ENCODE data around the gene LRRC41. TPM values are rescaled to one million over a fixed set of nuclear protein-coding genes. Genes with fewer than 3 reads are reported as not detected.
A peak's percentile ranks its signal among the peaks of the same experiment; 100 is the strongest.

LRRC41 gene
- total and polyA plus RNA-seq, 2 of the 13 experiments (the other 11 are each of a cell fraction or from before 2014, with no cell fraction given), result 48.1 to 53.6 TPM

GRCh38 chr1:46302641-46303037, 777 bp downstream of the LRRC41 start (continued):
- TF ChIP-seq, protein P1, sequence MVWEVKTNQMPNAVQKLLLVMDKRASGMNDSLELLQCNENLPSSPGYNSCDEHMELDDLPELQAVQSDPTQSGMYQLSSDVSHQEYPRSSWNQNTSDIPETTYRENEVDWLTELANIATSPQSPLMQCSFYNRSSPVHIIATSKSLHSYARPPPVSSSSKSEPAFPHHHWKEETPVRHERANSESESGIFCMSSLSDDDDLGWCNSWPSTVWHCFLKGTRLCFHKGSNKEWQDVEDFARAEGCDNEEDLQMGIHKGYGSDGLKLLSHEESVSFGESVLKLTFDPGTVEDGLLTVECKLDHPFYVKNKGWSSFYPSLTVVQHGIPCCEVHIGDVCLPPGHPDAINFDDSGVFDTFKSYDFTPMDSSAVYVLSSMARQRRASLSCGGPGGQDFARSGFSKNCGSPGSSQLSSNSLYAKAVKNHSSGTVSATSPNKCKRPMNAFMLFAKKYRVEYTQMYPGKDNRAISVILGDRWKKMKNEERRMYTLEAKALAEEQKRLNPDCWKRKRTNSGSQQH (CRISPR knock-in tag; IDR thresholded peaks at IDR 0.05; ENCODE audit: low read depth), result no peak
- TF ChIP-seq ZNF883 (CRISPR knock-in tag; IDR thresholded peaks at IDR 0.05; ENCODE audit: not compliant biosample characterization), result peak; percentile 53
- peak; percentile 2; the same call in 1 of the 2 replicates for TF ChIP-seq ZNF687 (CRISPR knock-in tag; IDR thresholded peaks at IDR 0.05)
- TF ChIP-seq, protein P2, sequence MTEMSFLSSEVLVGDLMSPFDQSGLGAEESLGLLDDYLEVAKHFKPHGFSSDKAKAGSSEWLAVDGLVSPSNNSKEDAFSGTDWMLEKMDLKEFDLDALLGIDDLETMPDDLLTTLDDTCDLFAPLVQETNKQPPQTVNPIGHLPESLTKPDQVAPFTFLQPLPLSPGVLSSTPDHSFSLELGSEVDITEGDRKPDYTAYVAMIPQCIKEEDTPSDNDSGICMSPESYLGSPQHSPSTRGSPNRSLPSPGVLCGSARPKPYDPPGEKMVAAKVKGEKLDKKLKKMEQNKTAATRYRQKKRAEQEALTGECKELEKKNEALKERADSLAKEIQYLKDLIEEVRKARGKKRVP (CRISPR knock-in tag; IDR thresholded peaks at IDR 0.05), result no peak
- no peak for TF ChIP-seq POLR2AphosphoS5 (IDR thresholded peaks at IDR 0.05; ENCODE audit: low read depth, low read length)
- no peak for TF ChIP-seq HCFC1 (IDR thresholded peaks at IDR 0.05; ENCODE audit: low read depth, low read length)
- TF ChIP-seq, protein P3, sequence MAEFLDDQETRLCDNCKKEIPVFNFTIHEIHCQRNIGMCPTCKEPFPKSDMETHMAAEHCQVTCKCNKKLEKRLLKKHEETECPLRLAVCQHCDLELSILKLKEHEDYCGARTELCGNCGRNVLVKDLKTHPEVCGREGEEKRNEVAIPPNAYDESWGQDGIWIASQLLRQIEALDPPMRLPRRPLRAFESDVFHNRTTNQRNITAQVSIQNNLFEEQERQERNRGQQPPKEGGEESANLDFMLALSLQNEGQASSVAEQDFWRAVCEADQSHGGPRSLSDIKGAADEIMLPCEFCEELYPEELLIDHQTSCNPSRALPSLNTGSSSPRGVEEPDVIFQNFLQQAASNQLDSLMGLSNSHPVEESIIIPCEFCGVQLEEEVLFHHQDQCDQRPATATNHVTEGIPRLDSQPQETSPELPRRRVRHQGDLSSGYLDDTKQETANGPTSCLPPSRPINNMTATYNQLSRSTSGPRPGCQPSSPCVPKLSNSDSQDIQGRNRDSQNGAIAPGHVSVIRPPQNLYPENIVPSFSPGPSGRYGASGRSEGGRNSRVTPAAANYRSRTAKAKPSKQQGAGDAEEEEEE (CRISPR knock-in tag; IDR thresholded peaks at IDR 0.05; ENCODE audit: borderline replicate concordance), result no peak
- TF ChIP-seq JDP2 (CRISPR knock-in tag; IDR thresholded peaks at IDR 0.05; ENCODE audit: borderline replicate concordance), result no peak
- TF ChIP-seq HMGA1 (CRISPR knock-in tag; conservative IDR thresholded peaks at IDR 0.05), result no peak
- TF ChIP-seq ZNF766 (CRISPR knock-in tag; IDR thresholded peaks at IDR 0.05; ENCODE audit: borderline replicate concordance), result no peak
- no peak for TF ChIP-seq ZNF382 (CRISPR knock-in tag; IDR thresholded peaks at IDR 0.05; ENCODE audit: borderline replicate concordance)
- peak; percentile 80; the same call in 1 of the 2 replicates for TF ChIP-seq ZNF367 (CRISPR knock-in tag; IDR thresholded peaks at IDR 0.05; ENCODE audit: borderline replicate concordance)
- TF ChIP-seq, protein P4, sequence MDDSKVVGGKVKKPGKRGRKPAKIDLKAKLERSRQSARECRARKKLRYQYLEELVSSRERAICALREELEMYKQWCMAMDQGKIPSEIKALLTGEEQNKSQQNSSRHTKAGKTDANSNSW (CRISPR knock-in tag; IDR thresholded peaks at IDR 0.05; ENCODE audit: borderline replicate concordance), result no peak
- TF ChIP-seq MAF1 (CRISPR knock-in tag; IDR thresholded peaks at IDR 0.05; ENCODE audit: borderline replicate concordance), result 0 out of 2 replicates have a peak, but pooled peaks have one; percentile 1
- TF ChIP-seq ZNF703 (CRISPR knock-in tag; IDR thresholded peaks at IDR 0.05; ENCODE audit: borderline replicate concordance), result 0 out of 2 replicates have a peak, but pooled peaks have one; percentile 19
- TF ChIP-seq ZMAT3 (CRISPR knock-in tag; conservative IDR thresholded peaks at IDR 0.05), result 0 out of 2 replicates have a peak, but pooled peaks have one; percentile 54
- TF ChIP-seq ZNF550 (CRISPR knock-in tag; IDR thresholded peaks at IDR 0.05; ENCODE audit: borderline replicate concordance), result no peak
